GM21825 (cell line): Measurements from ENCODE around the gene TNNI3K.

Experiments used
- ATAC-seq: cut with Tn5 transposase; IDR thresholded peaks from one replicate; pipeline ENCODE4 v1.9.1; 2021; ENCODE audit warnings: mild to moderate bottlenecking, moderate library complexity; ENCODE audit not compliant: unreplicated experiment

The TNNI3K gene

DNA sequence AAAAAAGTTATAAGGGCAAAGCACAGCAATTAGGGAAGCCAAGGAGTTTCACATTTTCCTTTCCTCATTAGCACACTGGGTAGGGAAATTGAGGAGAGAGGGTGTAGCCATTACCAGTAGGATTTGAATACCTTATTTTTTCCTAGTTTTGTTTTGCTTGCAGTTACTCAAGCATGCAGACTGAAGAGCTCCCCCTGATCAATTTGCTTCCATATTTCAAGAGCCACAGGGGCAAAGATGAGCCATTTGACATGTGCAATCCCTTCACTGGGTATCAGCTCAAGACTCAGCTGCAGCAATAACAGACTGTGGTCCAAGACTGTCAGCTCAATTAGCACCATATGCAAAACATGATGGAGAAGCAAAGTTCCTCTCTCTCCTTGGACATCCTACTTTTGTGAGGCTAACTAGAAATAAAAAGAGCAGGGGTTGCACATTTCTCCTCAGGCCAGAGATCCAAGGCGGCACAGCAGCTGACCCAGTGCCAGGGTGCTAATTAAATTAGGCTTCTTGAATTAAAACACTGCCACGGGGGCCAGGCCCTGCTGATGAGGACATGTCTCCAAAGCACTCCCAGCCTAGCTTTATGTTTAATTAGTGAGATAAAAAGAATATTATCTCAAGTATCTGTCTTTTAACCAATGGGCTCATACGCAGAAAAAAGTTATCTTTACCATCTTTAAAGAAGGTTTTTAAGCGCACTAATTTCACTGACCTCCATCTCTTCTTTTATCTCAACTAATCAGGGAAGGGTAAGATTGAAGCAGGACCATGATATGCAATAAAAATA, 314.0 kb downstream of the TNNI3K start:
- ATAC-seq = no peak

DNA sequence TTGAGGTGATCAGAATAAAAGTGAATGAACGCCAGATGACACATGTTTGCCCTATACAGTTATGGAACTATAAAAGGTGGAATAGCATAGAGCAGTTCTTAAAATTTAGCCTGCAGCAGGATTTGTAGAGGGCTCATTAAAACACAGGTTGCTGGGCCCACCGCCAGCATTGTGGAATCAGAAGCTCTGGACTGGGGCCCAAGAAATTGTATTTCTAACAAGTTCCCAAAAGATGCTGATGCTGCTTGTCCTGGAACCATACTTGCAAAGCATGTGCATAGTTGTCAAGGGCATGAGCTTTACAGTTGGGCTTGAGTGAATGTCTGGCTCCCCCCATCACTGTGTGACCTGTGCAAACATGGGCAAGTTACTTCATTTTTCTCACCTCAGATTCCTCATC, 314.7 kb downstream of the TNNI3K start:
- no peak for ATAC-seq

DNA sequence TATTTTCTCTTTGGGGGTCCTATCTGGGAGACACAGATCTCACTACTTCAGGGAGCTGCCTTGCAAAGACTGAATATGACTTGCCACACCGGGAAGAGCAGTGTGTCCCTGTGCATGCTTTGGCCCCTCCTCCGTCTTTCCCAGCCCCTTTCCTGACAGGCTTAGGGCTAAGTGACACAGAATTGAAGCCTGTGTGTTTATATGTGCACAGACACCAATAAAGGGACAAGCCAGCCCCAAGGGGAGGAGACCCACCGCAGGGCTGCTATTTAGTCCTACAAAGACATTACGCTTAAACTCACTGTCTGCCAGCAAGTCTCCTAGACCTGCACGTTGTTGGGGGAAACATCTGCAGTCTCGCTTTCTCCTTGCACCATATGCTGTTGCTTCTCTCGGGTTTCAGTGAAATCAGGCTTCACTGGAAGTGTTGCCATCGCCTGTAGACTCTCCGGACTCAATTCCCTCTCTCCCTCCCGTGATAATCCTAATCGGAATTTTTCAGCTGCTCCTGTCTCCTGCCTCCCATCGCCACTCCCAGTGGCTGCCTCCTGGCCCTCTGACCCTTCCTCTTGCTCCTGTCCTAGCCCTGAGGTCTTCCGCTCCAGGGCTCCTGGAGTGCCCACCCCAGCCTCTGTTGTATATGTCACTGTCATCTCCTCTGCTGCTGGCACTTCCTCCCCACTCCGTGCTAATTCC, 335.8 kb downstream of the TNNI3K start:
- no peak for ATAC-seq

DNA sequence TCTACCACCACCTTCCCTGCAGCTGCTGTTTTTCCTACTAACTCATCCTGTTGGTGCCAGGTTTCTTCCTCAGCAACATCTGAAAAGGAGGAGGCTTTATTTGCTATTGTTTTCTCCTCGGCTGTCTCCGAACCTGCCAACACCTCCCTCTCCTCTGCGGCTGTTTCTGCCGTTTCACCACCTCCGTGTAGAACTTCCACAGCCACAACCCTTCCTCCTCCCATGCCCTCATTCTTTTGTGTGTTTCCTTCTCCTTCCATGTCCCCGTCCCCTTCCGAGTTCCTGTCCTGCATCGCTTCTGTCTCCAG, 336.3 kb downstream of the TNNI3K start:
- no peak for ATAC-seq

DNA sequence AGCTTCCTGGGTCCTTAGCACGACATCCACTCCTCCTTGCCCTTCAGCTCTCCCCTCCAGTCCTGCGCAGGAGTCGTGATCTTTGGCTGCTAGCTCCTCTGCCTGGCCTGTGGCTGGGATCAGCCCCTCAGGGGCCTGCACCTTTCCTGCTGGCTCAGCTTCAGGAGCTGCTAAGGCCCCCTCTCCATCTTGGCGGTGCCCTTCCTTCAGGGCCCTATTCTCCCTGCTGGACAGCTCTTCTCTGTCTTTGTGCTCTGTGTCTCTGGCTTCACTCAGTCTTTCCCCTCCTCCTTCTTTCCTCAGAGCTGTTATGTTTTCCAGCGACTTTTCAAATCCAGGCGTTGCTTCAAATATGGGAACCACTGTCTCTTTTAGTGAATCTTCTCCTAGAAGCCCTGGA, 336.7 kb downstream of the TNNI3K start:
- ATAC-seq = no peak

DNA sequence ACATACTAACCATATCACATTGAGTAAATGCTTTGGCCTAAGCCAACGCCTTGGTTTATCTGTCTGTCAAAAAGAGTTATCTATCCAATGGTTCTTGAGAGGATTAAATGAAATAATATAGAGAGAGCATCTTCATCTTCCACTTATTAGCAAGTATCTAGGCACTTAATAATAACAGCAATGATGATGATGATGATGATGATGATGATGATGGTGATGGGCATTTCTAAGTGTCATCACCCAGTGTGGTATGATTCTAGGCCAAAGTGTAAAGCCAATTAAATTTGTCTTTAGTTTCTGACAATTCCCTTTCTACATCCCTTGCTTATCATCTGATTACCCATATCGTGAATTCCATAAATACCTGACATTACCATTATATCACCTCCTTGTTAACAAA, 342.9 kb downstream of the TNNI3K start:
- ATAC-seq = no peak

DNA sequence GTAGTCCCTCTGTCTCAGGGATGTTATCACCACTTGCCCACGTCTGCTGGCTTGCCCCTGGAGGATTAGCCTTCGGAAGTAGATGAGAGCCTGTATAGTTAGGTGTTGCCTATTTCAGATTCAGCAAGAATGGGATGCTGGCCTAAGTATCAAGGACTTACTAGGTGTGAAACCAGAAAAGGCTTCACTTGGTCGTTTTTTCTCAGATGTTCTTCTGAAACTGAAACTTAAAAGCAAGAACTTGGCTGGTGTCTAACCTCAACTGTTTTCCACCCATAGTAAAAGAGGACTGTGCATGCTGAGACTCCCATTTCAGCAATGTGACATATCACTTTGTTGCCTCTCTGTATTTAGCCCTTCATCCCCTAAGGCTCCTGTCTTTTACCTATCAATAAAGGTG, 344.2 kb downstream of the TNNI3K start:
- ATAC-seq = peak; percentile 100

DNA sequence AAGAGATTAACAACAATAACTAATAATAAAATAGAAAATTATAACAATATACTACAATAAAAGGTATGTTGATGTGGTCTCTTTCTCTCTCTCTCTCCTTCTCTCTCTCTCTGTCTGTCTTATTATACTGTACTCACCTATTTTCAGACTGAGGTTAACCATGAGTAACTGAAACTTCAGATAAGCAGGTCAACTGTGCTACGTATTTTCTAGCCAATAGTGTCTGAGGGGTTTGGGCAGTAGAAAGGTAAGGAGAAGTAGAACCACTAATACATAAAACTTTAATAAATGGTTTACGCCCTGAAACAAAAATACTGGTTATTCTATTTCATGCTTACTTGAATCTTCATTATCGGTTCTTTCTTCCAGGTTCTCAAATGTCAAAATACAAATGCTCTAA, 348.2 kb downstream of the TNNI3K start:
- no peak for ATAC-seq

DNA sequence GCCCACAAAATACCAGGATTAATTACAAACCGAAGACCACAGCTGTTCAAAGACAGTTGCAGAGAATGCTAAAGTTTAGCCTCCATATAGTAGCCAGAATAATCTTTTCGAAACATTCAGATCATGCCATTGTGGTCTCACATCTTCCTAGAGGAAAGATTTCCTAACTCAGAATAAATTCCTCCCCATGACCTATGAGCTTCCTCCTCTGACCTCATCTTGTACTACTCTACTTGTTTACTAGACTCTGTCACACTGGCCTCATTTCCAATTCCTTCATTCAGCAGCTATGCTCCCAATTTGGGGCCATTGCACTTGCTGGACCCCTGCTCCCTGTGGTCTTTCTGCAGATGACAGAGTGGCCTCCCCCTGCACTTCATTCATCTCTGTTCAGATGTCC, 349.0 kb downstream of the TNNI3K start:
- ATAC-seq = no peak

DNA sequence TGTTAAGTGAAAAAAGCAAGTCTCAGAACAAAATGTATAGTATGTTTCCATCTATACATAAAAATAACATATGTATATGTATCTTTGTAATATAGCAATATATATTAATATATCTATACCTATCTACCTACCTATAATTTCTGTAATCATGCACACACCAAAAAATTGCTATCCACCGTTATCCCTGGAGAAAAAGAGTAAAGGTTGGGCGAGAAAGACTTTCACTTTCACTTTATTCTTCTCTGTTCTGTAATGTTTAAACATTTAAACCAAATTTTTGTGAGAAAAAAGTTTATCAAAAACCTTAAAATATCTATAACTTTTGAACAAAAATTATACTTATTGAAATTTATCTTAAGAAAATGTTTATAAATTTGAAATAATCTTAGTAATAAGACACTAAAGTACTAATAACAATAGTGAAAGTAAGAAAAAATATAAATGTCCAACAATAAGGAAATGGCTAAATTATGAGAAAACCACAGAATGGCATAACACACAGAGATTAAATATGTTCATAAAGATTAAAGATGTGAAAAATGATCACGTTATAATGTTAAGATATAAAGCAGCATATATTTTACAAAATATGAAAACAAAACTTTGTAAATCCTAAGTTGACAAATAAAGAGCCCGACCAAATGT, 351.2 kb downstream of the TNNI3K start:
- ATAC-seq = no peak

DNA sequence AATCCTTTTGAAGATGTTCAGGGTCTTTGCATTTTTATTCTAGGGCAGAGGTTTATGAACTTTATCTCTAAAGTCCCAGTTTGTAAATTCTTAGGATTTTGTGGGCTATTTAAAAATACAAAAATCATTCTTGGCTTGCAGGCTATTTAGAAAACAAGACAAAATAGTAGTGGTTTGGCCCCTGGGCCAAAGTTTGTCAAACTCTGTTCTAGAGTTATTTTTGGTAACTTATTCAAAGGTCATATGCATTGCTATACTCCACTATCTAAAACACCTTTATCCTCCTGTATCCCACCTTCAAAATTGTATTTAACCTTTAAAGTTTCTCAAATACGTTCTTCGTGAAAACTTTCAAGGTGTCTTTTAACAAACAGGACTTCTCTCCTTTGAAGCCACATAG, 352.7 kb downstream of the TNNI3K start:
- no peak for ATAC-seq

DNA sequence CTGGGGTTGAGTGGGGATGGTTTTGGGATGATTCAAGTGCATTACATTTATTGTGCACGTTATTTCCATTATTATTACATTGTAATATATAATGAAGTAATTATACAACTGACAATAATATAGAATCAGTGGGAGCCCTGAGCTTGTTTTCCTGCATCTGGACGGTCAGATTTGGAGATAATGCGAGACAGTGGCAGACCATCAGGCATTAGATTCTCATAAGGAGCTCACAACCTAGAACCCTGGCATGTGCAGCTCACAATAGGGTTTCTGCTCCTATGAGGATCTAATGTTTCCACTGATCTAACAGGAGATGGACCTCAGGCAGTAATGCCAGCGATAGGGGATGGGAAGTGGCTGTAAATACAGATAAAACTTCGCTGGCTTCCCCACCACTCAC, 355.1 kb downstream of the TNNI3K start:
- ATAC-seq = no peak

DNA sequence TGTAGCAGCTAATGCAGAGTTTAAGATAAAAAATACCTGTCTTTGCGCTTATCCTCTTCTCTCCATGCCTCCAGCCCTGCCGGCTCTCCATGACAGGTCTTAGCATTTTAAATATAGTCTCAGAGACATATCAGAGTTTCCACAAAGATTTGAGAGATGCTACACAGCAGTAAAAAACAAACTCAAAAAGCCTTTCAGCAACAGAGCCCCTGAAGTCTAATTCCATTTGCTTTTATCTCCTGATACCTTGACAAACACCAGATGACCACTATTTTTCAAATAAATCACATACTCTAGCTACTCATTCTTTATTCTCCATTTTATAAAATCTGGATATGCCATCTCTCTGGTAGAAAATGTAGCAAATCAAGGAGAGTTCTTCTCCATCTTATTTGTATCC, 356.8 kb downstream of the TNNI3K start:
- no peak for ATAC-seq

DNA sequence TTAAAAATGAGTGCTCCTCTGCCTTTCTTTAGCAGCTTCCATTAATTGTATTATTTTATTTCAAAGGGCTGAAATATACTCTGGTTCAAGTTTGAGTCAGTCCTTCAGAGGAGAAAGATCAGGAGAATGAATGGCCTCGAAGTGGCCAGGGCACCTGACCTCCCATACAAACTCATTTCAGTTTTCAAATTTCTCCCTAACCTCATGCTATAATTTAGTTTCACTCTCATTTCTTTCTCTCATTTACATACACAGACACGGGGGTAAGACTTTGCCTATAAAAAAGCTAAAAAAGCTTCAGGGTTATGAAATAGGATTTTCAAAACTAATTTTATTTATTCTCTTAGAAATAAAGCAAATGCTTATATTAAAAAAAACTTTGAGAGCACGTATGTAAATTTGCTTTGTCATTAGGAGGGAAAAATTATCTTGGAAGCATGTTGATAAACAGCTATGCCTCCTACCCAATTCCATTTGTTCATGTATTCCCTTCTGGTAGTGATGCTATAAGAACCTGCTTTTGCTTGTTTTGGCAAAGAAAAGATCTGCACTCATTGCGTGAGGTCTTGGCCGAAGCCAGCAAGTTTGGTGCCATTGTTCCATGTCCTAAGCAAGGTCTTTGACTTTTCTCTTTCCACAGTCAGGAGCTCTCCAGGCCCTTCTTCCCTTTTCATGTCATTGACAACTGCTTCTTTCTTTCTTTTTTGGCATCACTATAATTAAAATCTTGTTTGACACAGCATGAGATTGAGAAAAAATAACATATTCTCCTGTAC, 357.6 kb downstream of the TNNI3K start:
- no peak for ATAC-seq
